Ishikawa (cell line): Measurements from ENCODE around the gene CCDC17.

Source experiments
- EP300 ChIP-seq: IDR thresholded peaks from 2 replicates; pipeline ENCODE4 v1.6.1; 2012; ENCODE audit warnings: borderline replicate concordance
- FOXM1 ChIP-seq: IDR thresholded peaks from 2 replicates; pipeline ENCODE4 v1.6.1; 2012; ENCODE audit warnings: low read depth, borderline replicate concordance
- MAX ChIP-seq: IDR thresholded peaks from 2 replicates; pipeline ENCODE4 v1.6.1; 2012
- NFIC ChIP-seq: IDR thresholded peaks from 2 replicates; pipeline ENCODE4 v1.6.1; 2012
- REST ChIP-seq: IDR thresholded peaks from 2 replicates; pipeline ENCODE4 v1.6.1; 2012; ENCODE audit warnings: low read depth, mild to moderate bottlenecking
- TAF1 ChIP-seq: IDR thresholded peaks from 2 replicates; pipeline ENCODE4 v1.6.1; 2012; ENCODE audit warnings: low read depth, mild to moderate bottlenecking
- TCF12 ChIP-seq: IDR thresholded peaks from 2 replicates; pipeline ENCODE4 v1.6.1; 2012; ENCODE audit warnings: low read depth
- TEAD4 ChIP-seq: IDR thresholded peaks from 2 replicates; pipeline ENCODE4 v1.6.1; 2012
- YY1 ChIP-seq: IDR thresholded peaks from 2 replicates; pipeline ENCODE4 v1.6.1; 2012; ENCODE audit warnings: low read depth

GRCh38 chr1:45583264-45583665, 40.6 kb downstream of the CCDC17 start:
- TF ChIP-seq TEAD4 = no peak
- TF ChIP-seq TAF1 = no peak
- no peak for TF ChIP-seq FOXM1
- TF ChIP-seq REST = no peak
- no peak for TF ChIP-seq EP300
- TF ChIP-seq NFIC = no peak
- TF ChIP-seq TCF12 = no peak
- TF ChIP-seq YY1 = no peak
- TF ChIP-seq MAX = no peak
